CD4-positive, CD25-positive, alpha-beta regulatory T cell (primary cell): ENCODE data around the gene ENDOV. TPM values are rescaled to one million over a fixed set of nuclear protein-coding genes. Genes with fewer than 3 reads are reported as not detected.

Experiments used
- ATAC-seq, 2 donors: fragments of 150-1000 bp; cut with Tn5 transposase; one replicate each; pipeline ENCODE4 v1.10.0; 2021; ENCODE audit warnings: low read depth in 2 of 2, moderate number of reproducible peaks in 2 of 2, moderate library complexity in 1 of 2
- DNase-seq, 3 donors: peaks; one replicate each; pipeline versions ENCODE4 v3.0.0 to v3.0.0-alpha.2; 2012 to 2022; ENCODE audit warnings: mixed read lengths in 1 of 3
- H3K27ac ChIP-seq: one replicate; pipeline ENCODE4 v1.7.0; 2013; ENCODE audit warnings: mild to moderate bottlenecking, low read length; ENCODE audit not compliant: insufficient read depth, poor library complexity, severe bottlenecking
- H3K27me3 ChIP-seq: one replicate; pipeline ENCODE4 v1.7.0; 2013; ENCODE audit warnings: low read length; ENCODE audit not compliant: control insufficient read depth, insufficient read depth
- H3K36me3 ChIP-seq: one replicate; pipeline ENCODE4 v1.7.0; 2013; ENCODE audit warnings: mild to moderate bottlenecking, low read length, moderate library complexity; ENCODE audit not compliant: control insufficient read depth, insufficient read depth
- H3K4me1 ChIP-seq: 2 replicates; pipeline ENCODE4 v1.7.0; 2013; ENCODE audit warnings: mild to moderate bottlenecking, low read length; ENCODE audit not compliant: insufficient read depth, control insufficient read depth, poor library complexity, severe bottlenecking
- H3K4me3 ChIP-seq: one replicate; pipeline ENCODE4 v1.7.0; 2013; ENCODE audit warnings: low read depth, mild to moderate bottlenecking, low read length, moderate library complexity
- H3K9me3 ChIP-seq, 2 experiments: 1 replicate in 1 of 2; 2 replicates in 1 of 2; pipeline ENCODE4 v1.7.0; 2013; ENCODE audit warnings: low read length in 2 of 2, mild to moderate bottlenecking in 1 of 2, moderate library complexity in 1 of 2; ENCODE audit not compliant: control insufficient read depth in 2 of 2
- H3K27ac Mint-ChIP-seq, 3 donors: one replicate each; pipeline ENCODE4 v1.8.0; 2020 to 2022; ENCODE audit warnings: mild to moderate bottlenecking in 3 of 3, mixed read lengths in 3 of 3, moderate library complexity in 2 of 3
- H3K27me3 Mint-ChIP-seq: one replicate; pipeline ENCODE4 v1.8.0; 2022; ENCODE audit warnings: mild to moderate bottlenecking, mixed read lengths
- H3K36me3 Mint-ChIP-seq: one replicate; pipeline ENCODE4 v1.8.0; 2020; ENCODE audit warnings: mixed read lengths
- H3K4me1 Mint-ChIP-seq, 4 donors: one replicate each; pipeline ENCODE4 v1.8.0; 2020 to 2022; ENCODE audit warnings: mixed read lengths in 4 of 4, mild to moderate bottlenecking in 1 of 4
- H3K4me3 Mint-ChIP-seq, 4 donors: one replicate each; pipeline ENCODE4 v1.8.0; 2020 to 2022; ENCODE audit warnings: mild to moderate bottlenecking in 4 of 4, mixed read lengths in 4 of 4, moderate library complexity in 3 of 4
- H3K9me3 Mint-ChIP-seq, 7 donors: one replicate each; pipeline ENCODE4 v1.8.0; 2020 to 2022; ENCODE audit warnings: mixed read lengths in 7 of 7, mild to moderate bottlenecking in 3 of 7, moderate library complexity in 2 of 7
- polyA plus RNA-seq, 4 donors: library from polyadenylated mRNA; unstranded; fragments of 300-500 nt; fragmentation: Illumina TruSeq; gene quantifications; one replicate each; pipeline ENCODE4 v1.2.3, GENCODE V29; 2021
- total RNA-seq: library from RNA; stranded (reverse); gene quantifications from one replicate; pipeline ENCODE4 v1.2.3, GENCODE V29; 2022

The ENDOV gene
- total RNA-seq (13.1 TPM), polyA plus RNA-seq (1 to 10 TPM; 6.7 to 8.3 (median 7.5) TPM)

DNA sequence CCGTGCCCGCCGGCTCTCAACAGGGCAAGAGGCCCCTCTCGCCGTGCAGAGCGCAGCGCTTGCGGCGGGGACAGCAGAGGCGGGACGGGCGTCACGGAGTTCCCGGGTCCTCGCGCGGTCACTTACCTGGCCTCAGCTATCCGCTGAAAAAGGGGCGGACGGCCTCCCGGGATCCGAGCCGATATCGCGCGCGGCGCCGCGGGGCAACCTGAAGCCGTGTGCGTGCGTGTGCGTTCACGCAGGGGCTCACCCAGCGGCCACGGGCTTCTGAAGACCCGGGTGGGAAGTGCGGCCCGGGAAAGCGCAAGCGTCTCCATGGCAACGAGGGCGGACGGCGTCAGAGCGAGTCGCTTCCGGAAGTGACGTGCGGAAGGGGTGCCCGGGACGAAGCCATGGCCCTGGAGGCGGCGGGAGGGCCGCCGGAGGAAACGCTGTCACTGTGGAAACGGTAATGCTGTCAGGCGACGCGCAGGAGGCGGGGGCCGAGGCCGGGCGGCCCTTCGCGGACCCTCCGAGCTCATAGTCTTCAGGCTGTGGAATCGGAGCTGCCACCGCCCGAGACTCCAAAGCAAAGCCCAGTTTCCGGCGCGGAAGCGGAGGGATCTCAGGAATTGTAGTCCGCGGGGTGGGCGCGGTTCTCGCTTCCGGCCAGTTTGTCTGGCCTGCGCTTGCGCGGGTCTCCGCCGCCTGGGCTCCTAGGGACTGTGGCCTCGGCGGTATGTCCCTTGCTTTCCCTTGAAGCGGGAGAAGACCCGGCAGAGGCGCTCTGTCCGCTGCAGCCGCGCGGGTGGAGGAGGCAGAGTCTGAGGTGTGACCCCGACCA is at the start of gene ENDOV:
Gene ENDOV, plus strand, starts transcription at position 365 of the 823 bp plus-strand sequence. Its CDS starts 28 bp downstream, at position 393.
- peaks cover 4% of the 10 kb centered on the region for H3K27me3 ChIP-seq
- H3K27ac Mint-ChIP-seq, result peak within 1 kb of the TSS; percentile 64 to 87 (median 78)
- DNase-seq, result peak; percentile 91 to 94 (median 93)
- peak within 1 kb of the TSS; percentile 70 for H3K27ac ChIP-seq
- H3K4me3 Mint-ChIP-seq, result peak within 1 kb of the TSS; percentile 88 to 94 (median 91)
- peaks cover 6% of the 10 kb centered on the region for H3K36me3 ChIP-seq
- H3K9me3 ChIP-seq, result no peaks in the 10 kb centered on the region
- H3K27me3 Mint-ChIP-seq, result peaks cover 46% of the 10 kb centered on the region
- peaks cover 21% of the 10 kb centered on the region for H3K4me1 ChIP-seq
- H3K4me3 ChIP-seq, result peak within 1 kb of the TSS; percentile 66
- H3K4me1 Mint-ChIP-seq, result peaks cover 4 to 35% (median 17%) of the 10 kb centered on the region in 4 donors
- peak; percentile 86 to 91 for ATAC-seq
- peaks cover 0 to 1% (median 0%) of the 10 kb centered on the region in 7 donors for H3K9me3 Mint-ChIP-seq
- no peaks in the 10 kb centered on the region for H3K36me3 Mint-ChIP-seq

GRCh38 chr17:80365983-80366382 is 49.0 kb upstream of the ENDOV start:
- H3K27me3 Mint-ChIP-seq, result no peaks in the 10 kb centered on the region
- peaks cover 0 to 4% (median 0%) of the 10 kb centered on the region in 4 donors for H3K4me1 Mint-ChIP-seq
- H3K4me3 Mint-ChIP-seq, result no peak overlapping the region
- Histone ChIP-seq H3K4me1 (no peaks in the 10 kb centered on the region), H3K9me3 (no peaks in the 10 kb centered on the region), H3K36me3 (peaks cover 94% of the 10 kb centered on the region), H3K4me3 (no peak overlapping the region), H3K27ac (no peak overlapping the region), H3K27me3 (no peaks in the 10 kb centered on the region)
- peaks cover 42% of the 10 kb centered on the region for H3K36me3 Mint-ChIP-seq
- H3K27ac Mint-ChIP-seq, result no peak overlapping the region
- DNase-seq, result no peak
- H3K9me3 Mint-ChIP-seq, result no peaks in the 10 kb centered on the region
- ATAC-seq, result no peak

DNA sequence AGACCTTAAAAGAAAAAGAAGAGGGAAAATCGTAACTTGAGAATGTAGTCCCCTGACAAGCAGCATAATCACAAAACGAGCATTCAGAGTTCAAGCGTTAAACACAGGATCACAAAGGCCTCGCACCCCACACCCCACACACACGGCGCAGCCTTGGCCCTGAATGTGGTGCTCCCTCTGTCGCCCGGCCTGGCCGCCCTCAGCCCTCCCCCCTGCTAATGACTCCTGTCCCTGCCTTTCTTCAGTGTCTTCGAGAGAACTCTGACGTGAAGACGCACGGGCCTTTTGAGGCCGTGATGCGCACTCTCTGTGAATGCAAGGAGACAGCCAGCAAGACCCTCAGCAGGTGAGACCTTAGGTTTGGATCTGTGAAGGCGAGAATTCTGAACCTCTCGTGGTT is 47.5 kb upstream of the ENDOV start:
- no peak overlapping the region for H3K4me3 ChIP-seq
- peaks cover 93% of the 10 kb centered on the region for H3K36me3 ChIP-seq
- Mint-ChIP-seq H3K27ac (no peak overlapping the region), H3K36me3 (peaks cover 40% of the 10 kb centered on the region), H3K27me3 (no peaks in the 10 kb centered on the region), H3K9me3 (no peaks in the 10 kb centered on the region), H3K4me1 (peaks cover 0 to 4% (median 1%) of the 10 kb centered on the region in 4 donors), H3K4me3 (no peak overlapping the region)
- H3K27me3 ChIP-seq, result no peaks in the 10 kb centered on the region
- no peaks in the 10 kb centered on the region for H3K4me1 ChIP-seq
- no peaks in the 10 kb centered on the region for H3K9me3 ChIP-seq
- H3K27ac ChIP-seq, result no peak overlapping the region
- ATAC-seq (no peak), DNase-seq (no peak)

- H3K27me3 Mint-ChIP-seq, result no peaks in the 10 kb centered on the region
- Histone ChIP-seq H3K36me3 (peaks cover 91% of the 10 kb centered on the region), H3K4me1 (no peaks in the 10 kb centered on the region), H3K27me3 (no peaks in the 10 kb centered on the region), H3K9me3 (no peaks in the 10 kb centered on the region), H3K27ac (no peak overlapping the region), H3K4me3 (no peak overlapping the region)
- peaks cover 0 to 4% (median 1%) of the 10 kb centered on the region in 4 donors for H3K4me1 Mint-ChIP-seq
- no peak for DNase-seq
- H3K4me3 Mint-ChIP-seq, result no peak overlapping the region
- H3K9me3 Mint-ChIP-seq, result no peaks in the 10 kb centered on the region
- H3K36me3 Mint-ChIP-seq, result peaks cover 46% of the 10 kb centered on the region
- H3K27ac Mint-ChIP-seq, result peak overlapping the region in 1 of 3 donors; percentile 35
- no peak for ATAC-seq
Observed at GRCh38 chr17:80371196-80371595, 43.8 kb upstream of the ENDOV start.

GRCh38 chr17:80372456-80372855 is 42.5 kb upstream of the ENDOV start:
- Histone ChIP-seq H3K9me3 (no peaks in the 10 kb centered on the region), H3K36me3 (peaks cover 92% of the 10 kb centered on the region), H3K27ac (no peak overlapping the region), H3K27me3 (no peaks in the 10 kb centered on the region), H3K4me1 (no peaks in the 10 kb centered on the region), H3K4me3 (no peak overlapping the region)
- H3K27ac Mint-ChIP-seq, result peak overlapping the region in 1 of 3 donors; percentile 43
- peaks cover 0 to 4% (median 1%) of the 10 kb centered on the region in 4 donors for H3K4me1 Mint-ChIP-seq
- ATAC-seq (no peak), DNase-seq (no peak)
- peaks cover 51% of the 10 kb centered on the region for H3K36me3 Mint-ChIP-seq
- H3K4me3 Mint-ChIP-seq, result no peak overlapping the region
- no peaks in the 10 kb centered on the region for H3K27me3 Mint-ChIP-seq
- H3K9me3 Mint-ChIP-seq, result no peaks in the 10 kb centered on the region

DNA sequence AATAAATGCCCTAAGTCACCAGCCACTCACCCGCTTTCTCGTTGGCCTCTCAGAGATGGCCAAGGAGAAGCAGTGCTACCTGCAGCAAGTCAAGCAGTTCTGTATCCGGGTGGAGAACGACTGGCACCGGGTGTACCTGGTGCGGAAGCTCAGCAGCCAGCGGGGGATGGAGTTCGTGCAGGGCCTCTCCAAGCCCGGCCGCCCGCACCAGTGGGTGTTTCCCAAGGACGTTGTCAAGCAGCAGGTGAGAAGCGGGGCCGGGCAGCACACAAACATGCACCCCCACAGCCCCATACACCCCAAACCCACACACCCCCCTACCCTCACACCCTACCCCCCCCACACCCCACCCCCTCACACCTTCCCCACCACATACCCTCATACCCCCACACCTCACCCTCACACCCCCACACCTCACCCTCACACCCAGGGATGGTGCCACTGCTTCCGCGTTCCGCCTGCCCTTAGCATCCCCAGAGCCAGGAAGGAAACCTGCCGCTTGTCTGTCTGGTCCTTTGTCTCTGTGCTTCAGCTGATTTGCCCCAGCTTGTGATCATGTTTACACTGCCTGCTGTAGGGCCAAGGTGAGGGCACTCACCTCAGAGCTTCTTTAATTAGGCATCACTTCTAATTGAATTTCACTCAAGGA is 41.9 kb upstream of the ENDOV start:
- DNase-seq, result no peak

GRCh38 chr17:80374039-80374731 is 40.8 kb upstream of the ENDOV start:
- Histone ChIP-seq H3K27ac (no peak overlapping the region), H3K9me3 (no peaks in the 10 kb centered on the region), H3K4me3 (no peak overlapping the region), H3K36me3 (peaks cover 95% of the 10 kb centered on the region), H3K27me3 (no peaks in the 10 kb centered on the region), H3K4me1 (no peaks in the 10 kb centered on the region)
- peaks cover 0 to 1% (median 0%) of the 10 kb centered on the region in 7 donors for H3K9me3 Mint-ChIP-seq
- H3K4me1 Mint-ChIP-seq, result peaks cover 0 to 4% (median 1%) of the 10 kb centered on the region in 4 donors
- no peak for DNase-seq
- peaks cover 55% of the 10 kb centered on the region for H3K36me3 Mint-ChIP-seq
- no peak overlapping the region for H3K4me3 Mint-ChIP-seq
- ATAC-seq, result no peak
- no peak overlapping the region for H3K27ac Mint-ChIP-seq
- no peaks in the 10 kb centered on the region for H3K27me3 Mint-ChIP-seq

More for the DNA sequence above, 41.9 kb upstream of the ENDOV start:
- Histone ChIP-seq H3K4me3 (no peak overlapping the region), H3K27ac (no peak overlapping the region), H3K27me3 (no peaks in the 10 kb centered on the region), H3K9me3 (no peaks in the 10 kb centered on the region), H3K4me1 (no peaks in the 10 kb centered on the region), H3K36me3 (peaks cover 92% of the 10 kb centered on the region)
- peak overlapping the region in 1 of 3 donors; percentile 43 for H3K27ac Mint-ChIP-seq
- no peak overlapping the region for H3K4me3 Mint-ChIP-seq
- ATAC-seq, result no peak
- peaks cover 52% of the 10 kb centered on the region for H3K36me3 Mint-ChIP-seq
- peaks cover 0 to 1% (median 0%) of the 10 kb centered on the region in 7 donors for H3K9me3 Mint-ChIP-seq
- H3K27me3 Mint-ChIP-seq, result no peaks in the 10 kb centered on the region
- H3K4me1 Mint-ChIP-seq, result peaks cover 0 to 4% (median 1%) of the 10 kb centered on the region in 4 donors
